HG03060 (cell line): ENCODE data around the gene KCTD1.
A peak's percentile ranks its signal among the peaks of the same experiment; 100 is the strongest.
"Not testable (repeated sequence)": the region's sequence is repeated elsewhere in the genome, so short reads cannot be mapped to it uniquely, and the experiment has no call there.

Source experiments
- ATAC-seq: cut with Tn5 transposase; IDR thresholded peaks from one replicate; pipeline ENCODE4 v1.9.1; 2021; ENCODE audit warnings: low read depth, moderate number of reproducible peaks; ENCODE audit not compliant: unreplicated experiment

Gene KCTD1

GRCh38 chr18:26460449-26461091 lies 87.8 kb downstream of the KCTD1 start:
- ATAC-seq = peak; percentile 63

DNA sequence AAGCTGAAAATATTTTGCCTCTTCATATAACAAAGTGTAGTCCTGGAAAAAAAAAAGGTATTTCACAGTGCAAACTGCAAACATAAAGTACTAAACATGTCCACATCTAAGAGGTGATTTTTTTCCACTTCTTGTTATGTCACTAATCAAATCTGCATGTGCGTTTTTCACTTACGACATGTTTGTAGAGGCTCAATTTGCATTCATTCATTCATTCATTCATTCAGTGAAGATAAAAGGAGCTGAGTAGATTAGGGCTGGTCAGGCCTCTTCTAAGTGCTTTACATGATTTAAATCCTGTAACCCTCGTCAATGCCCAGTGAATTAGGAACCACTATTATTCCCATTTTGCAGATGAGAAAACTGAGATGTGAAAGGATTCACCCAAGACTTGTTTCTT lies 88.5 kb downstream of the KCTD1 start:
- ATAC-seq = no peak

GRCh38 chr18:26459340-26459739 lies 89.0 kb downstream of the KCTD1 start:
- ATAC-seq = no peak

DNA sequence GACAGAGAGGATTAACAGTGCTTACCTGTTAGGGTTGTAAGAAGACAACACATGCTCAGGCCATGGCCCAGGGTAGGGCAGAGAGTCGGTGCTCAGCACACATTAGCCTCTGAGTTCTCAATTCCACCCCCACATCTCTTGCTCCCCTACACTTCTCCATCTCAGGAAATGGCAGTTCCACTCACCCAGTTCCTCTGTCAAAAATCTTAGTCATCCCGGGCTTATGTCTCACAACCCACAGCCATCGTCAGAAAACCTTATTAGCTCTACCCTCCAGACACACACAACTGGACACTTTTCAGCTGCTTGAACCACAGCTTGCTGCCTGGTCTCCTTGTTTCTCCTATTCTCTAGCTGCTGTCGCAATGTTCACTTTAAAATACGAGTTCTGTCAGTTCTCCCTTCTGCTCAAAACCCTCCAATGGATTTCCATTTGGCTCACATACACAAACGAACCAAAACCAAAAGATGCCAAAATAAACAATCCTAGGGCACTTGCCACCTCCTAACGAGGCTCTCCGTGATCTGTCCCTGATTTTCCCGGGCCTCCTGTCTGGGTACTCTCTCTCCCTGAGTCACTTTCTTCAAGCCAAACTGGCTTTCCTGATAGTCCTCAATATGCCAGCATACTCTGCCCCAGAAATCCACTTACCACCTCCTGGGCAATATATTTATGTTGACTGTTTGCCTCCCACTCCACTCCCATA lies 89.7 kb downstream of the KCTD1 start:
- ATAC-seq = peak; percentile 36

DNA sequence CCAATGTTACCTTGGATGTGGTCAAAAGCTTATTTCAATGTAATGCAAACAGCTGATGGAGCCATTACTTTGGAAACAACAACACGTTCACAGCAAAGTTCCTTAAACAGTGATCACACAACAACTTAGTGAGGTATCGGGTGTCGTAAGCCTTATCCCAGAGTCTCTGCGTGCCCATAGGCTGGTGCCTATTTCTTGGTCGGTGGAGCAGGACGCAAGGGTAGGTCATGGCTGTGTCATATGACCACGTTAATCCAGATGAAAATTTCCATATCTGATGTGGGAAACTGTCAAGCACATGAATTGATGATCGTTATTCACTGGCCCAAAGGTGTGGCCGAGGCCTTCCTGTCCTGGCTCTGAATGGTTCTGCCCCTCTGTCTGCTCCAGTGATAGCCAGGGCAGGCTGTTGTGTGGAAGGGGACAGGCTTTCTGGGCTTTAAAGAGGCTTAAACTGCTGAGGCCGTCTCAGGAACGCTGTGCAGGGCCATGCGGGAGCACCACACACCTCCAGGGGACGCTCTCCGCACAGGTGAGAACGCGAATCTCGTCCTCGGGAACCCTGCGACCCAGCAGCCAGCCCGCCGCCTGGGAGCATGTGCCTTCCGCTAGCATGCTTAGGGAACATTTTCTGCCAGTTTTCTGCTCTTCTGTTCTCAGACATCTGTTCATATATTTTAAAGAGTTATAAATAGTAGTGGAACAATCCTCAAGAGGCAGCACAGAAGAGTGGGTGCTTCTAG lies 90.6 kb downstream of the KCTD1 start:
- ATAC-seq = no peak

DNA sequence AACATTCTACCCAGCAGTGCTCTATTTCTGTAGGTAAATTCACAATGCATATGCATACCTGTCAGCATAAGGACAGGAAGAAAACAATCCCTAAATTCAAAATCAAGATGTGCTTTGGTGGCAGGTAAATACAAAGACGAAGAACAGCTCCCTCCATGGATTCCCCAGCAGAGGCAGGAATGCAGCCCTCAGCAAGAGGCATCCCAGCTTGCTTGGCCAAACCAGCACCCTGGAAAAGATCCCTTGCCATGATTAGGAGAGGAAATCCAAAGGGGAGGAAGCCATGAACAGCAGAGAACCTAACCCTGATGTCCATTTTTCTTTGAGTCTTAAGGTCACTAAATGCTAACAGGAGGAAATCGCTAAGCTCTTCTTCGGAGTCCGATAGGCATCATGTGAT lies 91.2 kb downstream of the KCTD1 start:
- no peak for ATAC-seq

GRCh38 chr18:26456070-26456491 lies 92.3 kb downstream of the KCTD1 start:
- no peak for ATAC-seq

DNA sequence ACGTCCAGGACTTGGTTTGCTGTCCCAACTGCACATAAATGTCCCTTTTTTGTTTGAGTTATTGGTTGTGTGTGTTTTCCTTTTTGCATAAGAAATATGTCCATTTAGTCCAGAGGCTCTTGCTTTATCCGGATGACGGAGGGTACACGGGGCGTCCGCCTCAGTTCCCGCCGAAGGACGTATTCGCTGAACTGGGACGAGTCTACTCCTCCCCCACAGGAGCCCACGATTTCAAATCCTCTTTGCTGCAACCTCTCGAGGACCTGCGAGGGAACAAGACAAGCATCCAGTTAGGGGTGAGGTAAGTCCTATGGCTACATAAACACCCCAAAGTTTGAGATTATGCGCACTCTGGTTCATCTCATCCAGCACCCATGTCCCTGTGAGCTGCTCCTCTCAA lies 92.7 kb downstream of the KCTD1 start:
- no peak for ATAC-seq

DNA sequence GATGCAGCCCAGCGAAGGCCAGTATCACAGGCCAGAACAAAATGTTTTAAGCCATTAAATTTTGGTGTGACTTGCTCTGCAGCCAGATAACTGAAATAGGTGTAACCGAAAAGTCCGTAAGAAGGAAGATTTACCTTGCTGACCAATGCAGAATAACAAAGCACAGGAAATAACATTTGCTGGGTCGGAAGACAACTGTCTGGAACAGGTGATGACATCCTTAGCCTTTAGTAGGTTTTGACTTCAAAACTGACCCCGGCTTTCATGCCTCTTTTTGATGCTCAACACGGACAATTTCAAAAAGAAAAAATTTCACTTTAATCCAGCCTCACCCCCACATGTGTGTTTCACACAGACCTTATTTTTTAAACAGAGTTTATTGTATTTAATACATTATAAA lies 93.7 kb downstream of the KCTD1 start:
- ATAC-seq = no peak

GRCh38 chr18:26454192-26454591 lies 94.2 kb downstream of the KCTD1 start:
- ATAC-seq = no peak

DNA sequence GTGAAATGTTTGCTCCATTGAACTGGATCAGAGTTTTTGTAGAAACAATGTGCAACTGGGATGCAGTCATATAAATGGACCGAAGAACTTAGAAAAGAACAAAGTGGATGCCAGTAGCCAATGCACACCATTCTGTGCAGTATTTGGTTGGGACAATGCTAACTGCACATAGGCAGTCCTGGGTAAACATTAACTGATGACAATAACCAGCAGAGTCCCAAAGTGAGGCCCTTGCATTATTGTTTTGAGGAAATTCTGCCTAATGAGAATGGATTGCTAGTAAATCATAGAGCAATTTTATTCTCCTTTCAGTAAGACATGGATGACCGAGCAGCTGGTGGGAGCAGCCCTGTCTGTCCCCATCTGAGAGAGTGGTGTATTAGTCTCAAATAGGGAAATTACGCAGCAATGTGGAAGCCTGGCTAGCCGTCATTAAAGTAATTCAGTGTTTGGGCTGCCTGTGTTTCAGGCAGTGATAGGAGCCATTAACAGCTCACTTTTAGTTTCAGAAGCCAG lies 94.9 kb downstream of the KCTD1 start:
- no peak for ATAC-seq

DNA sequence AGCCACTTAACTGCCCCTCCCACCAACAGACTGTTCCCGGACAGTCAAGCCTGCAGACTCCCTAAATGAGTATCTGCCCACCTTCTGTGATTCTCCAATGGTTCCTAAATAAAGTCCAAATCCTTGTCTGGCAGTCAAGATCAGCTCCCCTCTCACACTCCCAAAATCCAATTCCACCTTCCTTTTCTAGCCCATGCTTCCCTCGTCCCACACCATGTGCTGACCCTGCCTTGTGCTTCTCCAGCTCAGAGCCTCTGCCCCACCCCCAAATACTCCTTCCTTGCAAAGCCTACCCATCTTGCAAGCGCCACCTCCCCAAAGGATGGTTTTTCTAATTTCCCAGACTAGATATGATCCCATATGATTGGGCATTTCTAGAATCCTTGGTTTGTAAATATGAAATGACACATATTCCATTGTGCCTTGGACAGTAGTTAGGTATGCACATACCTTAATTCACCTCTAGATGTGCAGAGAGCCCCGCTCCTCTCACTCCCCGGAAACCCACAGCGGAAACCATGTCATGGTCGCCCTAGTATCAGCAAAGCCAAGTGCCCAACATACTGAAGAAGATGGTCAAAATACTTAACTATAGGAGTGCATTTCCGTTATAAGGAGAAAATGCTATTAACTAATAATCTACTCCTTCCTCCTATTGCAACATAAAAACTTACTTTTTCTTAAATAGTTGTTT lies 97.2 kb downstream of the KCTD1 start:
- ATAC-seq = no peak

GRCh38 chr18:26448714-26449159 lies 99.6 kb downstream of the KCTD1 start:
- no peak for ATAC-seq

GRCh38 chr18:26443853-26444252 lies 104.5 kb downstream of the KCTD1 start:
- no peak for ATAC-seq

DNA sequence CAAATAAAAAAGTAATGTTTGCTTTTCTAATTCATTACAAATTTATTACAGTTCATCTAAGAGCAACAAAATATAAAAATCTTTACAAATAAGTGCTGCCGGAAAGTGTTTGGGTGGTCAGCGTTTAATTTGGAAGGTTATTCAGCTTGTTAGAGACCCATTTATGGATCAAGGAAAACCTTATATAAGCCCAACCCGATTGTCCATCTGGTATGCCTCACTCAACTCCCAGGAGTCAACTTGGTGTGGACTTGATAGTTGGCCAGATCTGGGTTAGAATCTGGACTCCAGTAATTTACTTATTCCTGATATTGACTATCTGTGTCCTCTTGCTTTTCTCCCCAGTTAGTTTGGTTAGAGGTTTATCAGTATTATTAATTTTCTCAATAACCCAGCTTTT lies 106.2 kb downstream of the KCTD1 start:
- ATAC-seq = no peak

- no peak for ATAC-seq
Measured at GRCh38 chr18:26440644-26441043, 107.7 kb downstream of the KCTD1 start.

- ATAC-seq = no peak
Measured at GRCh38 chr18:26439537-26439936, 108.8 kb downstream of the KCTD1 start.

- peak; percentile 95 for ATAC-seq
Measured at GRCh38 chr18:26438980-26439379, 109.4 kb downstream of the KCTD1 start.

GRCh38 chr18:26437634-26438033 lies 110.7 kb downstream of the KCTD1 start:
- not testable (repeated sequence) for ATAC-seq

- ATAC-seq = no peak
Measured at GRCh38 chr18:26436176-26437051, 111.9 kb downstream of the KCTD1 start.
